ENCODE measurements around the gene TMEM37.

Gene TMEM37

GRCh38 chr2:119425620-119426395 lies 5.8 kb upstream of the TMEM37 start:
- peaks cover 46 to 84% of the 10 kb centered on the region in 2 donors for H3K4me1 ChIP-seq (ENCODE audit: control insufficient read depth in 2 of 2, insufficient read depth in 2 of 2, low read length in 2 of 2)
- H3K9me3 ChIP-seq (ENCODE audit: control insufficient read depth in 2 of 2, low read length in 2 of 2), result no peaks in the 10 kb centered on the region
- no peaks in the 10 kb centered on the region for H3K27me3 ChIP-seq (ENCODE audit: control insufficient read depth in 2 of 2, insufficient read depth in 2 of 2, low read length in 2 of 2)
- no peaks in the 10 kb centered on the region for H3K36me3 ChIP-seq (ENCODE audit: control insufficient read depth in 2 of 2, insufficient read depth in 2 of 2, low read length in 2 of 2)
- peak overlapping the region; percentile 89 to 97 for H3K27ac ChIP-seq (ENCODE audit: low read depth in 2 of 2, low read length in 2 of 2)
- peak overlapping the region; percentile 60 to 70 for H3K9ac ChIP-seq (ENCODE audit: low read depth in 1 of 2, low read length in 2 of 2)
- peak overlapping the region; percentile 58 to 62 for H3K4me3 ChIP-seq (ENCODE audit: low read length in 2 of 2)

GRCh38 chr2:119426396-119426675 lies 5.3 kb upstream of the TMEM37 start:
- peak overlapping the region; percentile 60 to 70 for H3K9ac ChIP-seq (ENCODE audit: low read depth in 1 of 2, low read length in 2 of 2)
- peak overlapping the region; percentile 89 to 97 for H3K27ac ChIP-seq (ENCODE audit: low read depth in 2 of 2, low read length in 2 of 2)
- H3K36me3 ChIP-seq (ENCODE audit: control insufficient read depth in 2 of 2, insufficient read depth in 2 of 2, low read length in 2 of 2), result no peaks in the 10 kb centered on the region
- peaks cover 51 to 87% of the 10 kb centered on the region in 2 donors for H3K4me1 ChIP-seq (ENCODE audit: control insufficient read depth in 2 of 2, insufficient read depth in 2 of 2, low read length in 2 of 2)
- H3K9me3 ChIP-seq (ENCODE audit: control insufficient read depth in 2 of 2, low read length in 2 of 2), result no peaks in the 10 kb centered on the region
- no peaks in the 10 kb centered on the region for H3K27me3 ChIP-seq (ENCODE audit: control insufficient read depth in 2 of 2, insufficient read depth in 2 of 2, low read length in 2 of 2)
- peak overlapping the region; percentile 58 to 62 for H3K4me3 ChIP-seq (ENCODE audit: low read length in 2 of 2)

GRCh38 chr2:119426801-119427395 lies 4.8 kb upstream of the TMEM37 start:
- Histone ChIP-seq H3K9ac (ENCODE audit: low read depth in 1 of 2, low read length in 2 of 2) (peak overlapping the region; percentile 60 to 70), H3K9me3 (ENCODE audit: control insufficient read depth in 2 of 2, low read length in 2 of 2) (no peaks in the 10 kb centered on the region), H3K36me3 (ENCODE audit: control insufficient read depth in 2 of 2, insufficient read depth in 2 of 2, low read length in 2 of 2) (no peaks in the 10 kb centered on the region), H3K4me1 (ENCODE audit: control insufficient read depth in 2 of 2, insufficient read depth in 2 of 2, low read length in 2 of 2) (peaks cover 51 to 88% of the 10 kb centered on the region in 2 donors), H3K27ac (ENCODE audit: low read depth in 2 of 2, low read length in 2 of 2) (peak overlapping the region; percentile 89 to 97), H3K4me3 (ENCODE audit: low read length in 2 of 2) (peak overlapping the region; percentile 58 to 62), H3K27me3 (ENCODE audit: control insufficient read depth in 2 of 2, insufficient read depth in 2 of 2, low read length in 2 of 2) (no peaks in the 10 kb centered on the region)

GRCh38 chr2:119427756-119428155 lies 3.9 kb upstream of the TMEM37 start:
- Histone ChIP-seq H3K9ac (ENCODE audit: low read depth in 1 of 2, low read length in 2 of 2) (peak overlapping the region; percentile 10 to 70), H3K27me3 (ENCODE audit: control insufficient read depth in 2 of 2, insufficient read depth in 2 of 2, low read length in 2 of 2) (no peaks in the 10 kb centered on the region), H3K27ac (ENCODE audit: low read depth in 2 of 2, low read length in 2 of 2) (peak overlapping the region; percentile 89 to 97), H3K4me3 (ENCODE audit: low read length in 2 of 2) (peak overlapping the region in 1 of 2 donors; percentile 51), H3K9me3 (ENCODE audit: control insufficient read depth in 2 of 2, low read length in 2 of 2) (no peaks in the 10 kb centered on the region), H3K36me3 (ENCODE audit: control insufficient read depth in 2 of 2, insufficient read depth in 2 of 2, low read length in 2 of 2) (no peaks in the 10 kb centered on the region), H3K4me1 (ENCODE audit: control insufficient read depth in 2 of 2, insufficient read depth in 2 of 2, low read length in 2 of 2) (peaks cover 55 to 90% of the 10 kb centered on the region in 2 donors)

GRCh38 chr2:119428488-119429224 lies 3.0 kb upstream of the TMEM37 start:
- peaks cover 63 to 88% of the 10 kb centered on the region in 2 donors for H3K4me1 ChIP-seq (ENCODE audit: control insufficient read depth in 2 of 2, insufficient read depth in 2 of 2, low read length in 2 of 2)
- H3K9me3 ChIP-seq (ENCODE audit: control insufficient read depth in 2 of 2, low read length in 2 of 2), result no peaks in the 10 kb centered on the region
- no peak overlapping the region for H3K4me3 ChIP-seq (ENCODE audit: low read length in 2 of 2)
- no peaks in the 10 kb centered on the region for H3K27me3 ChIP-seq (ENCODE audit: control insufficient read depth in 2 of 2, insufficient read depth in 2 of 2, low read length in 2 of 2)
- H3K27ac ChIP-seq (ENCODE audit: low read depth in 2 of 2, low read length in 2 of 2), result peak overlapping the region; percentile 89 to 97
- H3K36me3 ChIP-seq (ENCODE audit: control insufficient read depth in 2 of 2, insufficient read depth in 2 of 2, low read length in 2 of 2), result no peaks in the 10 kb centered on the region
- H3K9ac ChIP-seq (ENCODE audit: low read depth in 1 of 2, low read length in 2 of 2), result peak overlapping the region in 1 of 2 donors; percentile 24

- Histone ChIP-seq H3K27ac (ENCODE audit: low read depth in 2 of 2, low read length in 2 of 2) (peak overlapping the region; percentile 89 to 97), H3K4me1 (ENCODE audit: control insufficient read depth in 2 of 2, insufficient read depth in 2 of 2, low read length in 2 of 2) (peaks cover 68 to 83% of the 10 kb centered on the region in 2 donors), H3K4me3 (ENCODE audit: low read length in 2 of 2) (no peak overlapping the region), H3K27me3 (ENCODE audit: control insufficient read depth in 2 of 2, insufficient read depth in 2 of 2, low read length in 2 of 2) (no peaks in the 10 kb centered on the region), H3K9me3 (ENCODE audit: control insufficient read depth in 2 of 2, low read length in 2 of 2) (no peaks in the 10 kb centered on the region), H3K36me3 (ENCODE audit: control insufficient read depth in 2 of 2, insufficient read depth in 2 of 2, low read length in 2 of 2) (no peaks in the 10 kb centered on the region), H3K9ac (ENCODE audit: low read depth in 1 of 2, low read length in 2 of 2) (peak overlapping the region in 1 of 2 donors; percentile 24)
Observed at GRCh38 chr2:119429225-119429981, 2.3 kb upstream of the TMEM37 start.

- H3K9me3 ChIP-seq (ENCODE audit: control insufficient read depth in 2 of 2, low read length in 2 of 2), result no peaks in the 10 kb centered on the region
- H3K27me3 ChIP-seq (ENCODE audit: control insufficient read depth in 2 of 2, insufficient read depth in 2 of 2, low read length in 2 of 2), result no peaks in the 10 kb centered on the region
- H3K4me3 ChIP-seq (ENCODE audit: low read length in 2 of 2), result no peak overlapping the region
- peak overlapping the region; percentile 89 to 97 for H3K27ac ChIP-seq (ENCODE audit: low read depth in 2 of 2, low read length in 2 of 2)
- H3K4me1 ChIP-seq (ENCODE audit: control insufficient read depth in 2 of 2, insufficient read depth in 2 of 2, low read length in 2 of 2), result peaks cover 71 to 83% of the 10 kb centered on the region in 2 donors
- peak overlapping the region in 1 of 2 donors; percentile 5 for H3K9ac ChIP-seq (ENCODE audit: low read depth in 1 of 2, low read length in 2 of 2)
- H3K36me3 ChIP-seq (ENCODE audit: control insufficient read depth in 2 of 2, insufficient read depth in 2 of 2, low read length in 2 of 2), result no peaks in the 10 kb centered on the region
Observed at GRCh38 chr2:119430023-119430498, 1.6 kb upstream of the TMEM37 start.

- Histone ChIP-seq H3K9me3 (ENCODE audit: control insufficient read depth in 2 of 2, low read length in 2 of 2) (no peaks in the 10 kb centered on the region), H3K4me1 (ENCODE audit: control insufficient read depth in 2 of 2, insufficient read depth in 2 of 2, low read length in 2 of 2) (peaks cover 65 to 73% of the 10 kb centered on the region in 2 donors), H3K27me3 (ENCODE audit: control insufficient read depth in 2 of 2, insufficient read depth in 2 of 2, low read length in 2 of 2) (no peaks in the 10 kb centered on the region), H3K9ac (ENCODE audit: low read depth in 1 of 2, low read length in 2 of 2) (peak overlapping the region; percentile 63 to 75), H3K27ac (ENCODE audit: low read depth in 2 of 2, low read length in 2 of 2) (peak overlapping the region; percentile 77 to 97), H3K4me3 (ENCODE audit: low read length in 2 of 2) (peak overlapping the region; percentile 67 to 76), H3K36me3 (ENCODE audit: control insufficient read depth in 2 of 2, insufficient read depth in 2 of 2, low read length in 2 of 2) (peaks cover 0 to 3% of the 10 kb centered on the region in 2 donors)
Observed at GRCh38 chr2:119431976-119432850, 559 bp downstream of the TMEM37 start.
